KOPT-K1 (cell line): ENCODE results near the gene SERGEF.

Source experiments
- H3K27ac ChIP-seq: fragments of 200-600 bp; sonication (generic); 2 replicates; pipeline ENCODE4 v1.5.1; 2016; ENCODE audit warnings: antibody characterized with exemption, mild to moderate bottlenecking, low read depth, low read length; ENCODE audit not compliant: poor library complexity, severe bottlenecking
- H3K36me3 ChIP-seq: fragments of 200-600 bp; sonication (generic); 2 replicates; pipeline ENCODE4 v1.5.1; 2017; ENCODE audit warnings: antibody characterized with exemption, mild to moderate bottlenecking, low read length, moderate library complexity; ENCODE audit not compliant: insufficient read depth
- H3K9me3 ChIP-seq: fragments of 200-600 bp; sonication (generic); 2 replicates; pipeline ENCODE4 v1.5.1; 2017; ENCODE audit warnings: antibody characterized with exemption, low read length, mild to moderate bottlenecking; ENCODE audit not compliant: insufficient read depth, poor library complexity, severe bottlenecking

SERGEF gene

GRCh38 chr11:17939542-17939941, 73.3 kb downstream of the SERGEF start:
- H3K9me3 ChIP-seq, result peaks cover 10% of the 10 kb centered on the region
- no peak overlapping the region for H3K27ac ChIP-seq
- peaks cover 4% of the 10 kb centered on the region for H3K36me3 ChIP-seq

- Histone ChIP-seq H3K27ac (no peak overlapping the region), H3K9me3 (no peaks in the 10 kb centered on the region), H3K36me3 (no peaks in the 10 kb centered on the region; the same call in none of the 2 replicates)
Measured at GRCh38 chr11:17936790-17937189, 76.1 kb downstream of the SERGEF start.

DNA sequence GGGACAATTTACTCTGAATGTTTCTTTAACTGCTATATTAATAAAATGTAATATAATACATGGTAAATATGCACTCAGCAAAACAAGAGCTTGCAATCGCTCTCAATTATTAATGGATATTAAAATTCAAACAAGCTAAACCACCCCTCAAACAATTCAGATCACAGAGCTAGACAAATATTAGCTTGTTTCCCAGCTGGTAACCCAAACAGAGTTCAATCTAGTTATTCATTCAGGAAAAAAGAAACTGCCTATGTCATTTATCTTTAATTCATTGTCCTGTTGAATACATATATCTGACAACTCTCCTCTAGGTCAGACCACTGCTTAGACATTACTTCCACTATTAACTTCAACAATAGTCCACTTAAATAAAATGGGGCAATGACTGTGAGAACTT, 78.7 kb downstream of the SERGEF start:
- Histone ChIP-seq H3K36me3 (no peaks in the 10 kb centered on the region; the same call in 1 of the 2 replicates), H3K9me3 (no peaks in the 10 kb centered on the region), H3K27ac (no peak overlapping the region)

DNA sequence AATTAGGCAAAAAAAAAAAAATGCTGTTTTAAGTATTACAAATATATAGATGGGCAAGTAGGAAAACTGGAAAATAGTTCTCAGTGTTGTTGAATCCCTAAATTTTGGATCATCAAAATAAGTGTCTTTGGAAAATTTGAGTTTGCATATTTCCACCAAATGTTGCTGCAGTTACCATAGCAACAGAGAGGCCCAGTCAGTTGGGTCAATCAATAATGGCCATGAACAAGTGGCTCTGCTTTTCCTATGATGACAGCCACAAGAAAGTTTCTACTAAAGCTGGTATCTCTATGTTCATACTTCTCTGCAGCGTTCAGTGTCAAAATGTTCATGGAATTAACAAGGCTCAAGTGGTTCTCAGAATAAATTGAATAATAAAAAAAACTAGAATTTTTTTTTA, 79.1 kb downstream of the SERGEF start:
- Histone ChIP-seq H3K27ac (no peak overlapping the region), H3K9me3 (no peaks in the 10 kb centered on the region), H3K36me3 (no peaks in the 10 kb centered on the region; the same call in 1 of the 2 replicates)

DNA sequence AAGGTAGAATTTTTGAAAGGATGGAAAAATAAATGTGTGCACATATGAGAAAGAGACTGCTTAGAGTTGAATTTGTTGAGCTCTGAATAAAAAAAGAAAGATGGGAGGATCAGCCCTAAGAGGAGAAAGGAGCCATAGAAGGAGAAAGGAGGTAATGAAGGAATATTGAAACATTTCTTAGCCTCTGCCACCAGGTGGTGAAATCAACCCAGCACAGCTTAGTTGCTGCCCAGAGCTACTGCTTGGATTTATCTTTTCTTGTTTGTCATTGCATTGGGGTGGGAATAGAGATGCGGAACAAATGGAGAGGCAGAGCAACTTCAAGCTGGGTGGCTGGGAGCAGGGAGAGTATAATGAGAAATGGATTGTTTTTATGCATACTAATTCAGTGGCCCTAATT, 80.4 kb downstream of the SERGEF start:
- no peaks in the 10 kb centered on the region for H3K36me3 ChIP-seq
- no peaks in the 10 kb centered on the region for H3K9me3 ChIP-seq
- H3K27ac ChIP-seq, result no peak overlapping the region

GRCh38 chr11:17931595-17931994, 81.3 kb downstream of the SERGEF start:
- no peaks in the 10 kb centered on the region for H3K36me3 ChIP-seq
- no peaks in the 10 kb centered on the region for H3K9me3 ChIP-seq
- no peak overlapping the region for H3K27ac ChIP-seq

DNA sequence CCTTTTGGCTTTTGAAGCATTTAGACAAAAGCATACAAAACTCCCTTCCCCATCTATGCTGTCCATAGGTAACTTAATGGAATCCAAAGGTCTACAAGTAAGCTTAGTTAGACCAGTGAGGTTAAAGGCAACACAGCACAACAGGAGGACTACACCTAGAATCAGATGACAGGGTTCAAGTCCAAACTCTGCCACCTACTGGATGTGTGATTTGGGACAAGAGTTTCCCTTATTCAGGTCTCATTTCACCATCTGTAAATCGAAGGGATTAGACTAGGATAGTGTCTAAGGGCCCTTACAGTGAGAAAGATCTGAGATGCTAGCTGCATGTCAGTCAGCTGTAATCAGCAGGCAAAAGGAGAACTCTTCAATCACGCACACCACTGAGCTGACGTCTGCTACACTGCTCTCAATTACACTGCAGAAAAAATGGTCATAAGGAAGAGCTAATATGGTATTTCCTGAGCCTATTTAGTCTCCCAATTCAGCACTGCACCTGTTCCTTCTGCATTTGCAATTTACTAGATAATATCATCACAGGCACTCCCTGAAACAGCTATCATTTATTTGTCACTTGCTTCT, 82.2 kb downstream of the SERGEF start:
- Histone ChIP-seq H3K27ac (no peak overlapping the region), H3K9me3 (no peaks in the 10 kb centered on the region), H3K36me3 (no peaks in the 10 kb centered on the region)

DNA sequence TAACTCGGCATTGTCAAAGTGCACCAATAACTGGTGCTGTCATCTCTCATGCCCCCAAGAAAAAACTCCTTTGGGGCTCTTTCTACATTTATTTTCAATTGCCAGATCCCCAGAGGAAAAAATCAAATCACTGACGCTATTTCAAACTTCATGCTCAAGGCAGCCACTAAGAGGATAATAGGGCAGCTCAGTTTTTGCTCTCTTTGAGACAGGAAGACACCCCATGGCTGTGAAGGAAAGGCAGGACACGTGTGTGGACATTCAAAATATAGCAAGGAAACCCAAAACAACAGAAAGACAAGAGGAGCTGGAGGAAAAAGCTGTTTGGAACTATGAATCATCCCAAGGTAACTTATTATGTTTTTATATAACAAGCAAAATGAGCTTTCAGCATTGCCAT, 83.7 kb downstream of the SERGEF start:
- H3K27ac ChIP-seq, result no peak overlapping the region
- H3K9me3 ChIP-seq, result no peaks in the 10 kb centered on the region
- no peaks in the 10 kb centered on the region for H3K36me3 ChIP-seq

- Histone ChIP-seq H3K27ac (no peak overlapping the region), H3K9me3 (no peaks in the 10 kb centered on the region), H3K36me3 (0 out of 2 replicates have a peak, but pooled peaks cover 7% of the 10 kb centered on the region)
Measured at GRCh38 chr11:17927681-17928343, 85.0 kb downstream of the SERGEF start.

- Histone ChIP-seq H3K36me3 (0 out of 2 replicates have a peak, but pooled peaks cover 10% of the 10 kb centered on the region), H3K27ac (no peak overlapping the region), H3K9me3 (no peaks in the 10 kb centered on the region)
Measured at GRCh38 chr11:17927041-17927440, 85.8 kb downstream of the SERGEF start.

DNA sequence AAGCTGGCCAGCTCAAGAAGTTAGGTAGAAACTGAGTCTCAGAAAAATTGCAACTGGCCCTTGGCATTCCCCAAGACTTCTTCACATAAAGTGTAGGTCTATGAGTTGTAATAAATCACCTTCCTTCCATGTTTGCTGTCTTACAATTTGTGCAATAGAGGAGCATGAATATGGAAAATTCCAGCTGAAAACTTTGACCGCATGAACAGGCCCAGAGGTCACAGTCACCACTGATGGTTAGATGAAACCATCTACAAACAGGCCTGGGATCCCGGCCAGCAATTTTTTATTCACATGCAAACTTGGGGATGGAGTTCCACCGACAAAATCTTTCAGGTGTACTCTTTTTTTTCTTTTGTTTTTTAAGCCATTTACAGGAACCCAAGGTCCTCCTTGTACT, 88.1 kb downstream of the SERGEF start:
- Histone ChIP-seq H3K36me3 (0 out of 2 replicates have a peak, but pooled peaks cover 10% of the 10 kb centered on the region), H3K27ac (no peak overlapping the region), H3K9me3 (no peaks in the 10 kb centered on the region)

- no peak overlapping the region for H3K27ac ChIP-seq
- H3K36me3 ChIP-seq, result peaks cover 15% of the 10 kb centered on the region; the same call in 1 of the 2 replicates
- H3K9me3 ChIP-seq, result no peaks in the 10 kb centered on the region
Measured at GRCh38 chr11:17923217-17923616, 89.6 kb downstream of the SERGEF start.

DNA sequence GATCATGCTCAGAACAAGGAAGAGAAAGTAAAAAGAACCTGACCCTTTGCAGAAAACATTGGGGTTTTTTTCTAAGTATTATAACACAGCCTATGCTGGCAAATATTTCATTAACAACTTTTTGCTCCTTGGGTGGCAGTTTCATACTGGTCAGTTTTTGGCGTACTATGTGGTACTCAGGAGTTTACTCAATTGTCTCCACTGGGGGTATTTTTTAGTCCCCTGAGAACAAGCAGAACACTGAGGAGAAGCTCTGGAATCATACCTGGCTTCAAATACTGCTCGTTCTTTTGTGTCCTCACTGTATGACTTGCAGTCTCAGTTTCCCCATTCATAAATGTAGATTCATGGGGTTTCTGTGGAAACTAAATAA, 90.4 kb downstream of the SERGEF start:
- Histone ChIP-seq H3K36me3 (peaks cover 22% of the 10 kb centered on the region; the same call in 1 of the 2 replicates), H3K27ac (no peak overlapping the region), H3K9me3 (no peaks in the 10 kb centered on the region)

- Histone ChIP-seq H3K27ac (no peak overlapping the region), H3K36me3 (peaks cover 22% of the 10 kb centered on the region; the same call in 1 of the 2 replicates)
Measured at GRCh38 chr11:17921659-17922415, 91.0 kb downstream of the SERGEF start.

GRCh38 chr11:17918049-17918605, 94.7 kb downstream of the SERGEF start:
- no peaks in the 10 kb centered on the region for H3K9me3 ChIP-seq
- H3K27ac ChIP-seq, result no peak overlapping the region
- peaks cover 18% of the 10 kb centered on the region; the same call in 1 of the 2 replicates for H3K36me3 ChIP-seq

More at GRCh38 chr11:17921659-17922415, 91.0 kb downstream of the SERGEF start:
- H3K9me3 ChIP-seq, result no peaks in the 10 kb centered on the region
